H9 (cell line): ENCODE measurements around the gene DOK1. TPM values are rescaled to one million over a fixed set of nuclear protein-coding genes. Genes with fewer than 3 reads are reported as not detected.

Source experiments
- DNase-seq: peaks from one replicate; pipeline ENCODE4 v3.0.0-alpha.2; 2017
- H2AFZ ChIP-seq: one replicate; pipeline ENCODE4 v1.6.1; 2013; ENCODE audit warnings: mild to moderate bottlenecking, low read length, control low read depth, moderate library complexity
- H2AK5ac ChIP-seq: 2 replicates; pipeline ENCODE4 v1.6.1; 2013; ENCODE audit warnings: low read length, control low read depth, mixed read lengths; ENCODE audit not compliant: insufficient read length
- H2BK120ac ChIP-seq: one replicate; pipeline ENCODE4 v1.6.1; 2013; ENCODE audit warnings: low read depth, mild to moderate bottlenecking, low read length, control low read depth, inconsistent platforms; ENCODE audit not compliant: poor library complexity, severe bottlenecking
- H2BK12ac ChIP-seq: 2 replicates; pipeline ENCODE4 v1.6.1; 2013; ENCODE audit warnings: low read length, control low read depth, mixed read lengths, low read depth; ENCODE audit not compliant: insufficient read length
- H2BK15ac ChIP-seq: 2 replicates; pipeline ENCODE4 v1.6.1; 2013; ENCODE audit warnings: low read depth, low read length, control low read depth
- H2BK20ac ChIP-seq: one replicate; pipeline ENCODE4 v1.6.1; 2013; ENCODE audit warnings: low read depth, mild to moderate bottlenecking, low read length, control low read depth, inconsistent platforms; ENCODE audit not compliant: poor library complexity, severe bottlenecking
- H2BK5ac ChIP-seq: 2 replicates; pipeline ENCODE4 v1.6.1; 2013; ENCODE audit warnings: low read length, control low read depth, mixed read lengths; ENCODE audit not compliant: insufficient read length
- H3K14ac ChIP-seq: 2 replicates; pipeline ENCODE4 v1.6.1; 2013; ENCODE audit warnings: low read length, control low read depth; ENCODE audit not compliant: insufficient read depth
- H3K18ac ChIP-seq: 2 replicates; pipeline ENCODE4 v1.6.1; 2013; ENCODE audit warnings: low read depth, mild to moderate bottlenecking, mixed read lengths, low read length, control low read depth; ENCODE audit not compliant: insufficient read length
- H3K23ac ChIP-seq: 2 replicates; pipeline ENCODE4 v1.6.1; 2013; ENCODE audit warnings: low read length, control low read depth, mixed read lengths, low read depth; ENCODE audit not compliant: insufficient read length
- H3K23me2 ChIP-seq: 2 replicates; pipeline ENCODE4 v1.6.1; 2013; ENCODE audit warnings: low read depth, mild to moderate bottlenecking, mixed read lengths, low read length, control low read depth; ENCODE audit not compliant: insufficient read length, poor library complexity, severe bottlenecking
- H3K27ac ChIP-seq: 2 replicates; pipeline ENCODE4 v1.5.1; 2013; ENCODE audit warnings: low read length, control low read depth, mixed read lengths, low read depth; ENCODE audit not compliant: insufficient read length
- H3K27me3 ChIP-seq: 2 replicates; pipeline ENCODE4 v1.6.1; 2013; ENCODE audit warnings: low read length, control low read depth, inconsistent platforms; ENCODE audit not compliant: insufficient read depth
- H3K4ac ChIP-seq: 2 replicates; pipeline ENCODE4 v1.6.1; 2013; ENCODE audit warnings: low read depth, mild to moderate bottlenecking, control low read depth, inconsistent platforms, low read length, moderate library complexity
- H3K4me1 ChIP-seq: 2 replicates; pipeline ENCODE4 v1.6.1; 2013; ENCODE audit warnings: low read length, control low read depth, inconsistent platforms; ENCODE audit not compliant: insufficient read depth
- H3K4me2 ChIP-seq: 2 replicates; pipeline ENCODE4 v1.6.1; 2013; ENCODE audit warnings: low read length, control low read depth, mixed read lengths; ENCODE audit not compliant: insufficient read length, insufficient read depth
- H3K56ac ChIP-seq: 2 replicates; pipeline ENCODE4 v1.6.1; 2013; ENCODE audit warnings: low read depth, mild to moderate bottlenecking, mixed read lengths, low read length, control low read depth; ENCODE audit not compliant: insufficient read length
- H3K79me1 ChIP-seq: 2 replicates; pipeline ENCODE4 v1.6.1; 2013; ENCODE audit warnings: low read depth, mild to moderate bottlenecking, moderate library complexity, low read length, control low read depth, inconsistent platforms; ENCODE audit not compliant: insufficient read depth, poor library complexity, severe bottlenecking
- H3K79me2 ChIP-seq: 2 replicates; pipeline ENCODE4 v1.6.1; 2013; ENCODE audit warnings: low read length, control low read depth, inconsistent platforms; ENCODE audit not compliant: insufficient read depth
- H3K9ac ChIP-seq: 2 replicates; pipeline ENCODE4 v1.6.1; 2013; ENCODE audit warnings: low read length, control low read depth, mixed read lengths; ENCODE audit not compliant: insufficient read length; ENCODE audit errors: extremely low read depth
- H3K9me3 ChIP-seq: one replicate; pipeline ENCODE4 v1.6.1; 2013; ENCODE audit warnings: low read depth, low read length, inconsistent platforms; ENCODE audit not compliant: control insufficient read depth
- H3T11ph ChIP-seq: one replicate; pipeline ENCODE4 v1.6.1; 2013; ENCODE audit warnings: mild to moderate bottlenecking, low read length, control low read depth, inconsistent platforms
- H4K20me1 ChIP-seq: one replicate; pipeline ENCODE4 v1.6.1; 2013; ENCODE audit not compliant: control insufficient read depth, insufficient read length, insufficient read depth
- H4K5ac ChIP-seq: 2 replicates; pipeline ENCODE4 v1.6.1; 2013; ENCODE audit warnings: low read depth, mild to moderate bottlenecking, mixed read lengths, low read length, control low read depth; ENCODE audit not compliant: insufficient read length
- H4K8ac ChIP-seq: replicated peaks from 2 replicates; pipeline ENCODE4 v1.6.1; 2013; ENCODE audit warnings: low read length, control low read depth, mixed read lengths, low read depth; ENCODE audit not compliant: insufficient read length
- H4K91ac ChIP-seq: 2 replicates; pipeline ENCODE4 v1.6.1; 2013; ENCODE audit warnings: low read depth, mild to moderate bottlenecking, moderate library complexity, mixed read lengths, low read length, control low read depth; ENCODE audit not compliant: insufficient read length
- H3K27ac Mint-ChIP-seq, 3 experiments: 2 replicates in 2 of 3; 3 replicates in 1 of 3; pipeline ENCODE4 v1.8.0; 2020 to 2021; ENCODE audit warnings: mixed read lengths in 3 of 3, mild to moderate bottlenecking in 1 of 3, moderate library complexity in 1 of 3
- H3K27me3 Mint-ChIP-seq: 2 replicates; pipeline ENCODE4 v1.8.0; 2021; ENCODE audit warnings: low read depth, mild to moderate bottlenecking, moderate library complexity, mixed read lengths
- H3K36me3 Mint-ChIP-seq, 3 experiments: 2 replicates in 2 of 3; 3 replicates in 1 of 3; pipeline ENCODE4 v1.8.0; 2020 to 2021; ENCODE audit warnings: low read depth in 3 of 3, mixed read lengths in 3 of 3; ENCODE audit not compliant: insufficient read depth in 1 of 3
- H3K4me1 Mint-ChIP-seq, 2 experiments: 2 replicates each; pipeline ENCODE4 v1.8.0; 2020; ENCODE audit warnings: mixed read lengths in 2 of 2
- H3K4me3 Mint-ChIP-seq, 2 experiments: 2 replicates in 1 of 2; 3 replicates in 1 of 2; pipeline ENCODE4 v1.8.0; 2020 to 2021; ENCODE audit warnings: mild to moderate bottlenecking in 2 of 2, mixed read lengths in 2 of 2, moderate library complexity in 1 of 2
- H3K9me3 Mint-ChIP-seq, 2 experiments: 2 replicates in 1 of 2; 3 replicates in 1 of 2; pipeline ENCODE4 v1.8.0; 2020; ENCODE audit warnings: mild to moderate bottlenecking in 2 of 2, mixed read lengths in 2 of 2, moderate library complexity in 1 of 2
- CTCF ChIP-seq: fragments of 200-600 bp; sonication (generic); conservative IDR thresholded peaks from 3 replicates; pipeline ENCODE4 v1.8.0; 2021; ENCODE audit warnings: antibody characterized with exemption, mild to moderate bottlenecking
- WGBS: extraction: QIAGEN DNeasy Blood & Tissue Kit; methylation state at CpG from one replicate; pipeline ENCODE4 v1.1.7; 2013; ENCODE audit warnings: missing lambda C conversion rate, low lambda C conversion rate, mixed read lengths; ENCODE audit not compliant: insufficient read length; ENCODE audit errors: extremely low coverage; 5-methylcytosine and 5-hydroxymethylcytosine counted together
- total RNA-seq: library from RNA; stranded (reverse); gene quantifications from 2 replicates; pipeline ENCODE4 v1.2.1, GENCODE V29; 2021

Gene DOK1
- total RNA-seq, 1 experiment from 2014 or later = 16.0 TPM

- peaks cover 3% of the 10 kb centered on the region; the same call in 1 of the 2 replicates for H3K27me3 ChIP-seq
- peaks cover 8% of the 10 kb centered on the region for H3K23me2 ChIP-seq
- H3K4ac ChIP-seq = no peak overlapping the region
- H3K56ac ChIP-seq = no peak overlapping the region
- H2BK12ac ChIP-seq = no peak overlapping the region
- no peak overlapping the region for H4K5ac ChIP-seq
- Mint-ChIP-seq H3K27me3 (peaks cover 34% of the 10 kb centered on the region), H3K36me3 (peaks cover 23 to 32% (median 30%) of the 10 kb centered on the region in 3 experiments), H3K27ac (no peak overlapping the region), H3K4me1 (peaks cover 12 to 14% of the 10 kb centered on the region in 2 experiments), H3K9me3 (no peaks in the 10 kb centered on the region; a peak in 1 of 5 replicates), H3K4me3 (no peak overlapping the region)
- H4K91ac ChIP-seq = no peak overlapping the region
- H2BK15ac ChIP-seq = no peak overlapping the region
- H3K79me2 ChIP-seq = peaks cover 4% of the 10 kb centered on the region; the same call in 1 of the 2 replicates
- H3K4me2 ChIP-seq = no peak overlapping the region
- no peak overlapping the region for H3K23ac ChIP-seq
- H2AFZ ChIP-seq = no peak overlapping the region
- H4K8ac ChIP-seq = no peak overlapping the region
- H3K18ac ChIP-seq = no peak overlapping the region
- no peak overlapping the region for H2AK5ac ChIP-seq
- H2BK20ac ChIP-seq = no peak overlapping the region
- H3T11ph ChIP-seq = no peak overlapping the region
- H3K9me3 ChIP-seq = no peaks in the 10 kb centered on the region
- no peak overlapping the region for H3K14ac ChIP-seq
- no peak overlapping the region for H3K9ac ChIP-seq
- DNase-seq = no peak
- WGBS = no CpG with 5 or more reads among the region's 10 CpGs
- no peak overlapping the region for H2BK5ac ChIP-seq
- peaks cover 4% of the 10 kb centered on the region for H3K79me1 ChIP-seq
- no peak for TF ChIP-seq CTCF
- H2BK120ac ChIP-seq = no peak overlapping the region
- no peak overlapping the region for H3K27ac ChIP-seq
- peaks cover 4% of the 10 kb centered on the region; the same call in 1 of the 2 replicates for H3K4me1 ChIP-seq
- no peaks in the 10 kb centered on the region for H4K20me1 ChIP-seq
These were observed 29.4 kb upstream of the DOK1 start for GRCh38 chr2:74524955-74525716.
